Activated CD8-positive, alpha-beta T cell treated with anti-CD3 and anti-CD28 coated beads, Interleukin-2, amount 10 ng/mL, durations not matched to agents 7 days and 5 days (primary cell): ENCODE measurements around the gene SIK1. TPM values are rescaled to one million over a fixed set of nuclear protein-coding genes. Genes with fewer than 3 reads are reported as not detected.
"Not testable (repeated sequence)": the region's sequence is repeated elsewhere in the genome, so short reads cannot be mapped to it uniquely, and the experiment has no call there.

Experiments
- ATAC-seq: fragments of 150-1000 bp; cut with Tn5 transposase; one replicate; pipeline ENCODE4 v1.10.0; 2021; ENCODE audit warnings: moderate library complexity
- CTCF ChIA-PET: fragments of 350-600 bp; sonication (Branson Sonifier 250); formaldehyde crosslinking; loops from one replicate; lab custom pipeline; 2021; ENCODE audit warnings: antibody characterized with exemption; lab: Charles Lee
- POLR2A ChIA-PET: fragments of 350-600 bp; sonication (Branson Sonifier 250); formaldehyde crosslinking; loops from one replicate; lab custom pipeline; 2021; ENCODE audit warnings: antibody characterized with exemption; lab: Charles Lee
- DNase-seq: peaks from one replicate; pipeline ENCODE4 v3.0.0-alpha.2; 2020
- H3K27ac Mint-ChIP-seq: one replicate; pipeline ENCODE4 v1.8.0; 2021; ENCODE audit warnings: mild to moderate bottlenecking, mixed read lengths
- H3K27me3 Mint-ChIP-seq: one replicate; pipeline ENCODE4 v1.8.0; 2021; ENCODE audit warnings: low read depth, mixed read lengths
- H3K36me3 Mint-ChIP-seq: one replicate; pipeline ENCODE4 v1.8.0; 2021; ENCODE audit warnings: low read depth, mixed read lengths
- H3K4me1 Mint-ChIP-seq: one replicate; pipeline ENCODE4 v1.8.0; 2021; ENCODE audit warnings: low read depth, mixed read lengths
- H3K4me3 Mint-ChIP-seq: one replicate; pipeline ENCODE4 v1.8.0; 2021; ENCODE audit warnings: mild to moderate bottlenecking, mixed read lengths
- H3K9me3 Mint-ChIP-seq: one replicate; pipeline ENCODE4 v1.8.0; 2022; ENCODE audit warnings: mixed read lengths; ENCODE audit not compliant: insufficient read depth
- total RNA-seq, 2 experiments: library from RNA; stranded (reverse); gene quantifications; one replicate each; pipeline ENCODE4 v1.2.3, GENCODE V29; 2021

Gene SIK1
- total RNA-seq, 2 experiments from 2014 or later, result 30.1 to 31.5 TPM

- H3K9me3 Mint-ChIP-seq, ATAC-seq, H3K4me1 Mint-ChIP-seq, H3K27me3 Mint-ChIP-seq, H3K36me3 Mint-ChIP-seq, DNase-seq, H3K27ac Mint-ChIP-seq, H3K4me3 Mint-ChIP-seq, POLR2A ChIA-PET, CTCF ChIA-PET: not testable (repeated sequence)
Observed at GRCh38 chr21:43454176-43454575, 27.2 kb upstream of the SIK1 start.

- CTCF ChIA-PET, H3K36me3 Mint-ChIP-seq, ATAC-seq, H3K4me3 Mint-ChIP-seq, H3K27me3 Mint-ChIP-seq, DNase-seq, H3K4me1 Mint-ChIP-seq, H3K27ac Mint-ChIP-seq, POLR2A ChIA-PET, H3K9me3 Mint-ChIP-seq: not testable (repeated sequence)
Observed at GRCh38 chr21:43451850-43452249, 24.9 kb upstream of the SIK1 start.

- H3K36me3 Mint-ChIP-seq, H3K4me3 Mint-ChIP-seq, H3K27me3 Mint-ChIP-seq, ATAC-seq, H3K4me1 Mint-ChIP-seq, POLR2A ChIA-PET, H3K9me3 Mint-ChIP-seq, DNase-seq, CTCF ChIA-PET, H3K27ac Mint-ChIP-seq: not testable (repeated sequence)
Observed at GRCh38 chr21:43450287-43450686, 23.4 kb upstream of the SIK1 start.

GRCh38 chr21:43447353-43447977 is 20.5 kb upstream of the SIK1 start:
- H3K9me3 Mint-ChIP-seq, H3K27ac Mint-ChIP-seq, H3K4me3 Mint-ChIP-seq, H3K27me3 Mint-ChIP-seq, POLR2A ChIA-PET, CTCF ChIA-PET, H3K36me3 Mint-ChIP-seq, ATAC-seq, H3K4me1 Mint-ChIP-seq, DNase-seq: not testable (repeated sequence)

DNA sequence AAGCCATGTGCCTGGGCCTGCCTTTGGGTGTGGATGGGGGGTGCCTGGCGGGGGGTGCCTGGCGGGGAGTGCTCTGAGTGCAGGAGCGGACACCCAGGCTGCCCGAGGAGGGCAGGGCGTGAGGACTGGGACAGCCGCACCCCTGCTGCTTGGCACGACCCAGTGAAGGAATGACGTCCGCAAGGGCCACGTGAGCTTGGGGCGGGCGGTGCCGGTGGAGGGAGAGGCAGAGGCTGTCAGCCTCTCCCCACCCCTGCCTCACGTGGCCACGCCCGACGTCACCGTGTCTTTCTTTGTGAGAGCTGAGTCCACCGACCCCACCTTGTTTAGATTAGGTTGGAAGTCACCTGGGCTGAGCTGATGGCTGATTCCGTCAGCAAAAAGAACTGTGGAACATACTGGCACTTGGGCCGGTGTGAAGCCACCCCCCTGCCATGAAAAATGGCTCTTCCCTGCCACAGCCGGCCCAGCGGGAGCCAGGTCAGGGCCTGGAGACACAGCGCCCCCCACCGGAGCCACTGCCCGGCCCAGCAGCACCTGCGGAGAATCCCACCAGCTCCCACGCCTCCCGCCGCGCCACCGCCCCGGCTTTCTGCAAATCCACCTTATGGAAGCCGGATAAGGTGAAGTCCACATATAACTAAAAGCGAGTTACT is 19.5 kb upstream of the SIK1 start:
- H3K4me1 Mint-ChIP-seq, CTCF ChIA-PET, H3K27ac Mint-ChIP-seq, POLR2A ChIA-PET, H3K9me3 Mint-ChIP-seq, H3K4me3 Mint-ChIP-seq, H3K36me3 Mint-ChIP-seq, H3K27me3 Mint-ChIP-seq, ATAC-seq, DNase-seq: not testable (repeated sequence)

- H3K27me3 Mint-ChIP-seq, H3K9me3 Mint-ChIP-seq, H3K4me3 Mint-ChIP-seq, POLR2A ChIA-PET, H3K4me1 Mint-ChIP-seq, H3K27ac Mint-ChIP-seq, H3K36me3 Mint-ChIP-seq, CTCF ChIA-PET: not testable (repeated sequence)
- DNase-seq (peak; percentile 20), ATAC-seq (peak; percentile 58)
Observed at GRCh38 chr21:43444524-43444923, 17.6 kb upstream of the SIK1 start.

DNA sequence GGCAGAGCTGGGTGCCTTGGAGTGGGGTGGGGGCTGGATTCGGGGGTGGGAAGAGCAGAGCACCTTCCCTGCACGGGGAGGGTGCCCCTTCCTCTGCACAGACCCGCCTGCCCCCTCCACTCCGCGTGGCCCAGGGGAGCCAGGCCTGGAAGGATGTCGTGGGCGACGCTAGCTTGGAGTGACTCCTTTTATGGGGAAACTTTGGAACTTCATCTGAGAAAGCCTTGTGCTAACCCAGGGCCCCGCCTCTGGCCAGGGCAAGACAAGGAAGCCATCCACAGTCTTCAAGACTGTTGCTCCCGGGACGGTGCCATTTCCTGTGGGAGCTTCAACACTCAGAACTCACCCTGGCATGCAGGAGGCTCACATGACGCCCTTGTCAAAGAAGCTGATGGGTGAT is 15.6 kb upstream of the SIK1 start:
- H3K4me3 Mint-ChIP-seq, H3K27me3 Mint-ChIP-seq, H3K4me1 Mint-ChIP-seq, DNase-seq, H3K27ac Mint-ChIP-seq, POLR2A ChIA-PET, ATAC-seq, H3K36me3 Mint-ChIP-seq, H3K9me3 Mint-ChIP-seq, CTCF ChIA-PET: not testable (repeated sequence)

GRCh38 chr21:43440835-43441727 is 14.2 kb upstream of the SIK1 start:
- DNase-seq, ATAC-seq, H3K4me1 Mint-ChIP-seq, H3K27me3 Mint-ChIP-seq, CTCF ChIA-PET, H3K9me3 Mint-ChIP-seq, POLR2A ChIA-PET, H3K27ac Mint-ChIP-seq, H3K4me3 Mint-ChIP-seq, H3K36me3 Mint-ChIP-seq: not testable (repeated sequence)

DNA sequence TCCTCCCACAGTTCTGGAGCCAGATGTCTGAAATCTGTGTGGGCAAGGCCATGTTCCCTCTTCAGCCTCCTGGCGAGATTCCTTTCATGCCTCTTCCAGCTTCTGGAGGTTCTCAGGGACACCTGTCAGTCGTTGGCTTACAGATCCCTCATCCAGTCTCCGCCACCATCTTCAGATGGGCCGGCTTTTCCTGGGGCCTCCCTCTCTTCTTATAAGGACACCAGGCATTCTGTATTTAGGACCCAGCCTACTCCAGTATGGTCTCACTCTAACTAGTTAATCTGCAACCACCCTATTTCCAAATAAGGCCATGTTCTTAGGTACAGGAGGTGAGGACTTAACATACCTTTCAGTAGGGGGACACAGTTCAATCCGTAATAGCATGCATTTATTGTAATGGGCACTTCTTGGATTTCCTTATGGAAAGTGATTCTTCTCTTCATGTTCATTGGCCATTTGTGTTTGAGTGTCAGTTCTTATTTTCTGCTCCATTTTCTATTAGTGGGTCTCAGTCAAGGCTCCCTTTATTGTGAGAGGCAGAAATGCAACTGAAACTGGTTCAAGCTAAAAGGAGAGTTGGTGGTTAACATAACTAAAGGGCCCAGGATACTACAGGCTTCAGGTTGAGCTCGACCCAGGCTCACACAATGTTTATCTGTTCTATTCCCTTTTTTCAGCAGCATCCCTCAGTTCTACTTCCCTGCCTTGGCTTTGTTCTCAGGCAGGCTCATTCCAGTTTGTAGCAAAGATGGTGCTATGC is 12.6 kb upstream of the SIK1 start:
- H3K9me3 Mint-ChIP-seq, CTCF ChIA-PET, DNase-seq, H3K4me1 Mint-ChIP-seq, H3K36me3 Mint-ChIP-seq, ATAC-seq, POLR2A ChIA-PET, H3K27ac Mint-ChIP-seq, H3K27me3 Mint-ChIP-seq, H3K4me3 Mint-ChIP-seq: not testable (repeated sequence)

- H3K4me3 Mint-ChIP-seq, H3K36me3 Mint-ChIP-seq: not testable (repeated sequence)
Observed at GRCh38 chr21:43436272-43436671, 9.3 kb upstream of the SIK1 start.

DNA sequence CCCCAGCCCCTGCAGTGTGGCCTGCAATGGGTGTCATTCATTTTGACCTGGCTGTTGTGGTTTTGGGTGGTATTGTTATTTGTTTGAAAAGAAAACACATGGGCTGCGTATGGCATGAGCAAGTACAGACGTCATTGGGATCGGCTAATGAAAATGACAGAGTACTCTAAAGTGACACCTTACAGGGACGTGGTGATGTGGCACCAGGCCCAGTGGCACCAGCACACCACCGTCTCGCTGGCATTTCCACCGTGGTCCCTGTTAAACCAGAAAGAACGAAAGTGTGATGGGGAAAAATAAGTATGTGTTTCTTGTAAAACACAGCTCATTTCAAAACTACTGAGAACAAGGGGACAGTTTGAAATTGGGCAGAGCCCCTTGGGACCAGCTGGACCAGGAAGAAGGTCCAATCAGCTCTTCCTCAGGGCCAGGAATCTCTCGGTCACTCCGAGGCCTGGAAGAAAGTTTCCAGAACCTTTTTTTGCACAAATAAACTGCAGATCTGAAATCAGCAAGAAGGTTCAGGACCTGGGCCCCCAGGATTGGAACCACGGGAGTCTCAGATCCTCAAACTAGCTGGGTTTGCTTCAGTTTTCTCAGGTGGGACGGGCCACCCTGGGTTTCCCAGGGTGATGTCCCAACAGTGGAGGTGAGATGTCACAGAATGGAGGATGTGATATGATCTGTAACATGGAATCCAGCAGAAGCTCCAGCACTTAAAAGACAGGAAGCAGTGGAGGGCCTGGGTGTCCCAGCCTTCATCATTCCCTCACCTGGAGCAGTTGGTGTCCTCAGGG is 6.6 kb upstream of the SIK1 start:
- H3K27ac Mint-ChIP-seq, POLR2A ChIA-PET, H3K27me3 Mint-ChIP-seq, CTCF ChIA-PET, DNase-seq, H3K4me1 Mint-ChIP-seq, H3K36me3 Mint-ChIP-seq, H3K4me3 Mint-ChIP-seq, ATAC-seq, H3K9me3 Mint-ChIP-seq: not testable (repeated sequence)

More at GRCh38 chr21:43436272-43436671, 9.3 kb upstream of the SIK1 start:
- DNase-seq, CTCF ChIA-PET, H3K4me1 Mint-ChIP-seq, ATAC-seq, H3K9me3 Mint-ChIP-seq, H3K27me3 Mint-ChIP-seq, POLR2A ChIA-PET, H3K27ac Mint-ChIP-seq: not testable (repeated sequence)
